ENCODE measurements around the gene MAP3K20. TPM values are rescaled to one million over a fixed set of nuclear protein-coding genes. Genes with fewer than 3 reads are reported as not detected.

The MAP3K20 gene
- total and polyA plus RNA-seq, 2 donors (not counting 3 experiments of a cell fraction or from before 2014, with no cell fraction given): 7.8 to 31.5 TPM

DNA sequence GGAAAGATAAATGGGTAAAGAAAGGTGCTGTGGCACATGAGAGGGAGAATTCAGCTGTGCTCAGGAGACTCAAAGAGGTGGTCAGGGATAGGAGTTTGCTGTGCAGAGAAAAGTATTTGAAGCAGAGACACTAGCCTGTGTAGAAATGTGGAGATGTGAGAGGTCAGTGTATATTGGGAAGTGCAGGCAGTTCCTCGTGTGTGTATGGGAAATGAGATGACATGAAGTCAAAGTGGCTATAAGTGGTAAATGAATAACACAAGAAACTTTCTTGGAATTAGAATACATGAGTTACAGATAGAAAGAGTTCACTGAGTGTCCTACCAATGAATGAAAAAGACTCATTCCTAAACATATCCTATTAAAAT, 11.6 kb downstream of the MAP3K20 start:
- Histone ChIP-seq H3K4me2 (ENCODE audit: insufficient read depth, low read length) (no peak overlapping the region), H3K27me3 (ENCODE audit: control insufficient read depth in 2 of 2, insufficient read depth in 2 of 2, low read length in 2 of 2) (no peaks in the 10 kb centered on the region), H3K4me3 (replicated peaks in 1 of 3; ENCODE audit: insufficient read depth in 1 of 3, low read depth in 1 of 3, low read length in 3 of 3) (no peak overlapping the region), H3K9me3 (replicated peaks; ENCODE audit: control insufficient read depth, insufficient read depth, low read length) (no peaks in the 10 kb centered on the region), H3K27ac (ENCODE audit: insufficient read depth, low read depth, low read length) (no peak overlapping the region), H3K36me3 (ENCODE audit: control insufficient read depth in 2 of 2, extremely low read depth in 1 of 2, insufficient read depth in 2 of 2, low read length in 2 of 2) (peaks cover 0 to 3% of the 10 kb centered on the region in 2 experiments), H4K20me1 (replicated peaks; ENCODE audit: control insufficient read depth, extremely low read depth, insufficient read depth, low read length) (no peaks in the 10 kb centered on the region), H2AFZ (ENCODE audit: low read depth, low read length) (no peak overlapping the region), H3K4me1 (ENCODE audit: control insufficient read depth, extremely low read depth, insufficient read depth, low read length) (no peaks in the 10 kb centered on the region), H3K9ac (replicated peaks; ENCODE audit: extremely low read depth, insufficient read depth, low read length) (no peak overlapping the region), H3K79me2 (ENCODE audit: control insufficient read depth, insufficient read depth, low read length) (peaks cover 17% of the 10 kb centered on the region), H3K9me1 (replicated peaks; ENCODE audit: control insufficient read depth, extremely low read depth, insufficient read depth, low read length) (no peaks in the 10 kb centered on the region)
- BruUV-seq (replicated peaks): no TSS peak
- ChIA-PET CTCF (interaction anchor here (1.2 kb wide), 1 partner anchor 121 kb away, joined by 3 read pairs; no protein-coding TSS in a partner anchor), POLR2A (no interaction called here)
- intact Hi-C loops (cut with micrococcal nuclease) (no loop called here), dilution Hi-C loops (cut with MboI; ENCODE audit: extremely low pct_ligation_motif_present, low sequenced_read_pairs) (no loop called here)
- DNase-seq (ENCODE audit: low read depth, low spot score) (no peak), FAIRE-seq (no peak)
- TF ChIP-seq JUN (IDR thresholded peaks at IDR 0.05; ENCODE audit: borderline replicate concordance, insufficient read depth, insufficient read length, low read depth): no peak
- TF ChIP-seq, protein P1, sequence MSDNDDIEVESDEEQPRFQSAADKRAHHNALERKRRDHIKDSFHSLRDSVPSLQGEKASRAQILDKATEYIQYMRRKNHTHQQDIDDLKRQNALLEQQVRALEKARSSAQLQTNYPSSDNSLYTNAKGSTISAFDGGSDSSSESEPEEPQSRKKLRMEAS (IDR thresholded peaks at IDR 0.05; ENCODE audit: insufficient read depth, insufficient read length): no peak
- TF ChIP-seq POLR2AphosphoS5 (IDR thresholded peaks at IDR 0.05; ENCODE audit: insufficient read depth, low read depth, low read length): no peak
- no peak for TF ChIP-seq EZH2 (IDR thresholded peaks at IDR 0.05; ENCODE audit: borderline replicate concordance, low read depth, low read length, severe bottlenecking)
- no peak for TF ChIP-seq GATA2 (IDR thresholded peaks at IDR 0.05; ENCODE audit: insufficient read depth, insufficient read length, low read depth, low read length)
- no peak for TF ChIP-seq FOS (IDR thresholded peaks at IDR 0.05; ENCODE audit: borderline replicate concordance, insufficient read depth, low read length)
- no peak for TF ChIP-seq MYC (IDR thresholded peaks at IDR 0.05; ENCODE audit: low read depth, low read length)
- TF ChIP-seq POLR2A (IDR thresholded peaks at IDR 0.05; ENCODE audit: low read depth, low read length): no peak
- TF ChIP-seq, protein P2, sequence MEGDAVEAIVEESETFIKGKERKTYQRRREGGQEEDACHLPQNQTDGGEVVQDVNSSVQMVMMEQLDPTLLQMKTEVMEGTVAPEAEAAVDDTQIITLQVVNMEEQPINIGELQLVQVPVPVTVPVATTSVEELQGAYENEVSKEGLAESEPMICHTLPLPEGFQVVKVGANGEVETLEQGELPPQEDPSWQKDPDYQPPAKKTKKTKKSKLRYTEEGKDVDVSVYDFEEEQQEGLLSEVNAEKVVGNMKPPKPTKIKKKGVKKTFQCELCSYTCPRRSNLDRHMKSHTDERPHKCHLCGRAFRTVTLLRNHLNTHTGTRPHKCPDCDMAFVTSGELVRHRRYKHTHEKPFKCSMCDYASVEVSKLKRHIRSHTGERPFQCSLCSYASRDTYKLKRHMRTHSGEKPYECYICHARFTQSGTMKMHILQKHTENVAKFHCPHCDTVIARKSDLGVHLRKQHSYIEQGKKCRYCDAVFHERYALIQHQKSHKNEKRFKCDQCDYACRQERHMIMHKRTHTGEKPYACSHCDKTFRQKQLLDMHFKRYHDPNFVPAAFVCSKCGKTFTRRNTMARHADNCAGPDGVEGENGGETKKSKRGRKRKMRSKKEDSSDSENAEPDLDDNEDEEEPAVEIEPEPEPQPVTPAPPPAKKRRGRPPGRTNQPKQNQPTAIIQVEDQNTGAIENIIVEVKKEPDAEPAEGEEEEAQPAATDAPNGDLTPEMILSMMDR (IDR thresholded peaks at IDR 0.05; ENCODE audit: extremely low read depth in 1 of 2, insufficient read depth in 1 of 2, low read depth in 1 of 2, low read length in 2 of 2): no peak
